ENCODE data around the gene TMEM178B.
"Not testable (repeated sequence)": the region's sequence is repeated elsewhere in the genome, so short reads cannot be mapped to it uniquely, and the experiment has no call there.

The TMEM178B gene

GRCh38 chr7:141312828-141313521, 239.1 kb downstream of the TMEM178B start:
- DNase-seq (ENCODE audit: low spot score): no peak

GRCh38 chr7:141313896-141314295, 240.0 kb downstream of the TMEM178B start:
- no peak for DNase-seq (ENCODE audit: low spot score)

DNA sequence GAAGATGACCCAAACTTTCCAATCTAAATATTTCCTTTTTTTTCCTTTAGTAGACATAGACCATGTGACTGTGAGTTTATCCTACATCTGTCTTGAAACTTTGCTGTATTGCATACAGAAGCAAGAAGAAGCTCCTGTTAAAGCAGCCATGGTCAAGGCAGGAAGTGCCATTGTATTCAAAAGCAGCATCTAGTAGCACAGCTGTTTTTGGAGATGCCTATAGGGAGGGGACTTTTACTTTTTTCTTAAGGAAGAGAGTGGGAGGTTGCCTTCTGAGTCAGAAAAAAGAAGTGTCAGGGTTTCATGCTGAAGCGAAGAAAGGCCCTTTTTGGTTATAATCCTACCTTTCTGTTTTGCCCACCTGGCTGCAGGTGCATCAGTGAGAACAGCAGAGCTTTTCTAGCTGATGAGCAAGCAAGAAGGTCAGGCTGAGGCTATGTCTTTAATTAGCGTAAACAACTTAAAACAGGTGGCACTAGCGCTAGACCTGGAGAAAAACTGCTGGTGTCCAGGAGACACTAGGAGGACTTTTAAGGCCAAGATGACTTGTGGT, 243.2 kb downstream of the TMEM178B start:
- DNase-seq (ENCODE audit: low spot score): no peak

GRCh38 chr7:141320287-141320686, 246.4 kb downstream of the TMEM178B start:
- no peak for DNase-seq (ENCODE audit: low spot score)

DNA sequence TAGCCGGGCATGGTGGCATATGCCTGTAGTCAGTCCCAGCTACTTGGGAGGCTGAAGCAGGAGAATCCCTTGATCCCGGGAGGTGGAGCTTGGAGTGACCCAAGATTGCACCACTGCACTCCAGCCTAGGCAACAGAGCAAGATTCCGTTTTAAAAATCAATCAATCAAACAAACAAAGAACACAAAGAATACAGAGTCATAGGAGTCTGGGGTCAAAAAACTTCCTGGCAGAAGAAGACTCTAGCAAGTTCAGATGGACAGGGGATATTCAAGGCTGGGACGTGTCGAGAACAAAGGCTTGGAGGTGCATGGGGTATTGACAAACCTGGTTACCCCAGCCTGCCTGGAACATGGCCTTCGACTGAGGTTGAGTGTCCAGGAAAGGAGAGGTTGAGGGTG, 248.5 kb downstream of the TMEM178B start:
- DNase-seq (ENCODE audit: low spot score): no peak

- DNase-seq (ENCODE audit: low spot score): no peak
These were observed 250.0 kb downstream of the TMEM178B start for GRCh38 chr7:141323826-141324225.

GRCh38 chr7:141324870-141325269, 251.0 kb downstream of the TMEM178B start:
- DNase-seq (ENCODE audit: low spot score): no peak

GRCh38 chr7:141325275-141325674, 251.4 kb downstream of the TMEM178B start:
- no peak for DNase-seq (ENCODE audit: low spot score)

DNA sequence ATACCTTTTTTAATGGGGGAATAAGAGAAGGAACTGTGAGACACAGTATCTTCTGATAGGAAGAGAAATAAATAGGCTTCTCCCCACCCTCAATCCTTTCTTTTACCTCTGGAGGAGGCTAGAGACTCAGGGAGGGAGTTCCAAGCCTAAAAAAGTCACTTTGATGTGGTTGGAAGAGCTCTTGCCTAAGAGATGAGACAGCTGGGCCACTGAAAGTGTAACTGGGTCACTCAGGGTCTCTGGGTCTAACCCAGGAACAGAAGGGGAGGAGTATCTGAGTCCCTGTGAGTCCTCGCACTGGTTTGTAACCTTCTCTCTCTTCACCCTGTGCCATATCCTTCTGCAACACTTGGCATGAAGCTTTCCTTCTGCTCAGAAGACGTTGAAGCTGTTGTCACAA, 254.4 kb downstream of the TMEM178B start:
- no peak for DNase-seq (ENCODE audit: low spot score)

GRCh38 chr7:141330285-141330684, 256.4 kb downstream of the TMEM178B start:
- not testable (repeated sequence) for DNase-seq (ENCODE audit: low spot score)

- no peak for DNase-seq (ENCODE audit: low spot score)
These were observed 259.6 kb downstream of the TMEM178B start for GRCh38 chr7:141333459-141333858.

DNA sequence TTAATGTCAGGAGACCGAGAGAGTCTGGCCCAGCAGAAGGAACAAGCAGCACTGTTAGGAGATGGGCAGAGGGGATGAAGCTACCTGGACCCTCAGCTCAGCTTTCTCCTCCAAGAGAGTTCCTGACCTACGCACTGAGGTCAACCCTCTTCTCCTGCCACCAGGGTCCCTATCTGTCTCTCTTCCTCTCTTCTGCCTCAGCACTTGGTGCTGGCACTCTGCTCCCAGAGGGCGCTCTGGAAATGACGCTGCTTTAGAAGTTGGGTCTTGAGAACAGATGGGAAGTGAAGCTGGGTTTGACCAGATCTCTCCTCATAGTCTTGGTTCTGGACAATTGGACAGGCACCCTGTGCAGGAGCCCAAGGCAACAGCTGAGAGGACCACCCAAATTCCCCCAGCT, 261.3 kb downstream of the TMEM178B start:
- DNase-seq (ENCODE audit: low spot score): no peak

DNA sequence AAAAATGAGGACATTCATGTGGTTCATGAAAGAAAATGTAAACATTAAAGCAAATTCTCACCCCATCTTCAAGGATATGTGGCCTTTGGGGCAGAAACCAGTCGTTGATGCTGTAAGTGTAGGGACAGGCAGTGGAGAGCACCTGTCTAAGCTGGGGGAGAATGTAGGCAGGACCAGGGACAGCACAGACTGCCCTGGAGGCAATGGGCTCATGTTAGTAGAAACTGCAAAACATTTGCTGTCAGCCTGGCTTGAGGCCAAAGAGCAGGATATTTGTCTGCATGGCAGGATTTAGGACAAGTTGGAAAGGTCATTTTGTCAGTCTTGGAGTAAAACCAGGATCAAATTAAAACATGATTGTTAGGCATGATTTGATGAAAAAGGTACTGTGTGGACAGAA, 265.7 kb downstream of the TMEM178B start:
- no peak for DNase-seq (ENCODE audit: low spot score)

DNA sequence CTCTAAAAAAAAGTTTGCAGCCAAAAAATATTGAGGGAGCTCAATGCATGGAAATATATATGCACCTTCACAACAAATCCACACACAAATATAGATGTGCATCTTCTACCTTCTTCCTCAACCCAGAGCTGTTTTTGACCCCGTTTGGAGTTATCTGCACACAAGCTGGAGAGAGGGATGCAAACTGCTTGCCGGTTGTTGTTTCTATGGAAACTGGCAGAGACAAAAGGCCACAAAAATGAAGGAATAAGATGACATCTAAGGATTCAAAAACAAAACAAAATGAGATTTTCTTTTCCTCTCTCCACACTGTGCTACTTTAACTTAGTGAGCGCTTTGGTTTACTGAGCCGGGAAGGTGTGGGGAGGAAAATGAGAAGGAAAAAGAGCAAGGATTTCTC, 267.1 kb downstream of the TMEM178B start:
- no peak for DNase-seq (ENCODE audit: low spot score)

DNA sequence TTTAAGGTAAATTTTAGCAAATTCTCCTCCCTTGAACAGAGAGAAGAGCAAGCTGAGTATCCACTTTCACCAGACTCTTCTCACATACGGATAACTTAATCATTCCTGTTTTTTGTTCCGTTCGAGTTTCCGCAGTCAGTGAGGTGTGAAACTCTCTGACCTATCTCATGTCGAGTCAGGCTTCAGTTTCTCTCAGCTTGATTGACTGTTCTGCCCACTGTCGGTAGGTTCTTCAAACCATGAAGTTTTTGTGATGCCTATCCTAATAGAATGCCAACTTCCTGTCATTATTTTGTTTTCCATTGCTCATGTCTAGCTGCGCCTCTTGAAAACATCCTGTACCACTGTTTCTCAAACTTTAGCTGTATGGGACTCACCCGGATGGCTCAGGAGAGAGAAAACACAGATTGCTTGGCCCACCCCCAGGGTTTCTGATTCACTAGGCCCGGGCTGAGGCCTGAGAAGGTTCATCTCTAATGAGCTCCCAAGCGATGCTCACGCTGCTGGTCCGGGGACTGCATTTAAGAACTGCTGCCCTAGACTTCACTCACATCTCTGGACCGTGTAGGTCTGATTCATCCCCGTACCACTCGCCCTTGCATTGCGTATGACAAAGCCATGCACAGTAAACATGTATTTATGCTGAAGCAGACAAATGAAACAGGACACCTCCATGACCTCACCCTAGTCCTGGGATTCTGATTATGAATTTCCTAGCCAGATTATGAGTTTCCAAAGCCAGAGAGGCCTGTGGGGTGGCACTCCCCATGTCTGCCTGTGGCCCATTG, 269.0 kb downstream of the TMEM178B start:
- no peak for DNase-seq (ENCODE audit: low spot score)

- DNase-seq (ENCODE audit: low spot score): no peak
These were observed 270.5 kb downstream of the TMEM178B start for GRCh38 chr7:141344153-141344935.

GRCh38 chr7:141348728-141349127, 274.9 kb downstream of the TMEM178B start:
- DNase-seq (ENCODE audit: low spot score): no peak

DNA sequence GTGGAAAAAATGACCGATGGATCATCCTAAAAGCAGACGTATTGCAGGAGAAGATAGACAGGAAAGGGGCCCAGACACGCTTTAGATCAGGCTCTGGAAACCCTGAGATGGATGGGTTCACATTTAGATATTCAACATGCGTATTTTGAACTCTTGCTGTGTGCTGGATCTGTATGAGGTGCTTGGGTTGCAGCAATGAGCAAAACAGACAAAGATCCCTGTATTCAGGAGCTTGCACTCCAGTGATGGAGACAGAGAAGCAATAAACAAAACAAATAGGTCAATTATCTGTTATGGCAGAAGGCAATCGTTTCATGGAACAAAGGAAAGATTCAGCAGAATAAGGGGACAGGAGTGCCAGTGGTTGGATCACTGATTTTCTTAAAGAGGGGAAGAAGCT, 275.5 kb downstream of the TMEM178B start:
- no peak for DNase-seq (ENCODE audit: low spot score)

GRCh38 chr7:141349804-141350203, 275.9 kb downstream of the TMEM178B start:
- no peak for DNase-seq (ENCODE audit: low spot score)

GRCh38 chr7:141351175-141351574, 277.3 kb downstream of the TMEM178B start:
- DNase-seq (ENCODE audit: low spot score): no peak

DNA sequence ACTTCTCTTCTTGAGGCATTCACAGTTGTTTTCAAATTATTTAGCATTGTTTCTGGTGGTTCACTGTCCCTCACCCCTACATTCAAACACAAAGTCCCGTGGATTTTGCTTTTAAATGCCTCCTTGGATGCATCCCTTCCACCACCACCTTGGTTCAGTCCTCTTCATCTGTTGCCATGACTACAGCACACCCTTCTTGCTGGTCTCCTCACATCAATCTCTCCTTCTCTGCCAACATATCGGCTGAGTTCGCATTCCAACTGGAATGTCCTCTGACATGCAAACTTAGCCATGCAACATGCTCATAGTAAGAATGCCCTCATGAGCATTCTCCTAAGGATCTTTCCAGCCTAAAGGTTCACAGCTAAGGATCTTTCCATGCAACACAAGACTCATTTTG, 279.1 kb downstream of the TMEM178B start:
- DNase-seq (ENCODE audit: low spot score): no peak

GRCh38 chr7:141354251-141354650, 280.4 kb downstream of the TMEM178B start:
- DNase-seq (ENCODE audit: low spot score): no peak
